Measurements from ENCODE around the gene DISP3.

DNA sequence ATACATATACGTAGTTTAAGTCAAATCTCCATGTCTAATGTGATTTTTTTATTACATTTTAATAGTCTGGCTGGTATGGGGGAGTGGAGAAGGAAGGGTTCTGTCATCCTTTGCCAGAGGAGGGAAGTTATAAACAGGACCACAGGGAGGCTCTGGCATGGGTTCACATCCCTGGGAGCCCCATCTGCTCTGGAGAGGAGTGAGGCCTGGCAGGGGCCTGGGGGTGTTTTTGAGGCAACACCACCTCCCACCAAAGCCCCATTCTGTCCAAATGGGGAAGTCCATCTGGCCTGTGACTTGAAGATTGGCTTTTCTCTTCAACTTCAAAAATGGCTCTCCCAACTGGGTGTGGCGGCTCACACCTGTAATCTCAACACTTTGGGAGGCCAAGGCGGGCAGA lies 15.8 kb downstream of the DISP3 start:
- TF ChIP-seq CTCF (IDR thresholded peaks at IDR 0.05; ENCODE audit: low read length) (no peak), EZH2 (IDR thresholded peaks at IDR 0.05; ENCODE audit: borderline replicate concordance, low read length) (no peak)

Measured in OCI-LY1 (cell line).